Suppressor macrophage treated with lipopolysaccharide for 1 hour (primary cell): ENCODE results near the gene ITGA1.
"Not testable (repeated sequence)": the region's sequence is repeated elsewhere in the genome, so short reads cannot be mapped to it uniquely, and the experiment has no call there.

Experiments
- DNase-seq, 3 donors: peaks; one replicate each; pipeline ENCODE4 v3.0.0-alpha.2; 2020 to 2022

The ITGA1 gene

DNA sequence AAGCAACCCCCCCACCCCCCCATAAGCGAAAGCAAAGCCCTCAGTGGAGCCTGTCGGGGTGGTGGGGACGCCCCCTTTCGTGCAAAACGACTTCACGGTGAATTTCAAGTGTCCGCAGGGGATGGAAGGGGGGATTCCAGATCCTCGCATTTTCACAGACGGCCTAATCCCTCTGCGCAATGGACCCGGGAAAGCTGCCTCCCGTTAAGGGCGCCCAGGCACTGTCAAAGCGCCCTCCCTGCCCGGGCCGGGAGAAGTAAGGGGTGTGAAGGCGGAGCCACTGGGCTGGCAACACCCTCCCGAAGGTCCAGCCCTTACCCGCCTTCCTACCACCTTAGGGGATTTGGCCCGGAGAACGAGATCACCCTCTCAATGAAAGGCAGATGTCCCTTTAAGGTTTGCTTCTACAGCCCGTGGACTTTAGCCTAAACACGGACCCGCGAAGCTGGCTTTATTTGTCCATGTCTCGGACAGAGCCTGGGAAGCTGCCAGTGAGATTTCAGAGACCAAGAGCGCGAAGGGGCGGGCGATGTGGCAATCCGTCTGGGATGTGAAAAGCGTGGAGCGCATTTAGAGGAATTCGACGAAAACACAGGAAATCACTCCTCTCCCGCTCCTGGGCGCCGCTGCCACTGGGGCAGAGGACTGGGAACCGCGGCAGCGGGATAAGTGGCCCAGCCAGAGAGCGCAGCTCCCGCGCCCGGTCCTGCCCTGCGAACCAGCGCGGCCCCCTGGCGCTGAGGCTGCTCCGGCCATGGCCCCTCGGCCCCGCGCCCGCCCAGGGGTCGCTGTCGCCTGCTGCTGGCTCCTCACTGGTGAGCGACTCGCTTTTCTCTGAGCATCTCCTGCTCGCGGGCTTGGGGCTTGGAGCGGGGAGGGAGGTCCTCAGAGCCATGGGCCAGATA, at the start of gene ITGA1, which contains the start of gene PELO:
ITGA1 (plus strand) TSS at position 317 of the 905 bp plus-strand sequence; CDS start at position 755, 438 bp downstream.
PELO (plus strand) TSS at position 317 of the 905 bp plus-strand sequence. CDS start 12,479 bp downstream, outside the sequence.
- DNase-seq, result peak; percentile 50 to 80 (median 76)

DNA sequence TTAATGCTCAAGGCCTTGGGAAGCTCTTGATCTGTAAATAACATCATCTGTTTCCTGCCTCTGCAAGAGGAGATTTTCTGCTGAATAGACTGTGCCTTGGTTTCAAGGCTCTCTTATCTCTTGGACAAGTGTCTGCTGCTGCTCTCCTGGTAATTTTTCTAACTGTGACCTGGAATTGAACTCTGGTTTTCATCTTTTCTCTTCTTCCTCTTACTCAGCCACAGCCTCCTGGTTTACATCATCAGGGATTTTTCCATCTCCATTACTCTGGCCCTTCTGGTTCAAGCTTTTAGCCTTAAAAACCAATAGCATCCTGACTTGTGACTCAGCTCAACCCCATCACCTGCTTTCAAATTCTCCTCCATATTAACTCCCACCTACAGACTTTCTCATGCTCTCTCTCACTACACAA, 49.6 kb upstream of the ITGA1 start:
- DNase-seq, result peak in 2 of 3 donors; percentile 37 to 62

DNA sequence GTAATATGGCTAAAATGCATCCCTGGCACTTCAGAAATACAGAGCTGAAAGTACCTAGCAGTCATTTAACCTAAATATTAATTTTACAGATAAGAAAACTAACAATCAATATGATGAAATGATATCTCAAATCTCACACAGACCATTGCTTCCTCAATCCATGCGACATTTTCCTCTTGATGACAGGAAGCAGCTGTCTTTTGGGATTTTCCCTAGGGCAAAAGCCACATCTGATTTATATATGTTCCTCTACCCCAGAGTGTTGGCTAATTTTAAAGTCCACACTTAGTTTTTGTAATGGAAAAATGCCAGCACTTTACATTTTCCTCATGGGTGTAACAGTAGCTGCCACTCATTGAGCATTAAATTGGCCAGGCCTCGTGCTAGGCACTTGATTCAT, 47.7 kb upstream of the ITGA1 start:
- peak; percentile 35 to 69 (median 55) for DNase-seq

DNA sequence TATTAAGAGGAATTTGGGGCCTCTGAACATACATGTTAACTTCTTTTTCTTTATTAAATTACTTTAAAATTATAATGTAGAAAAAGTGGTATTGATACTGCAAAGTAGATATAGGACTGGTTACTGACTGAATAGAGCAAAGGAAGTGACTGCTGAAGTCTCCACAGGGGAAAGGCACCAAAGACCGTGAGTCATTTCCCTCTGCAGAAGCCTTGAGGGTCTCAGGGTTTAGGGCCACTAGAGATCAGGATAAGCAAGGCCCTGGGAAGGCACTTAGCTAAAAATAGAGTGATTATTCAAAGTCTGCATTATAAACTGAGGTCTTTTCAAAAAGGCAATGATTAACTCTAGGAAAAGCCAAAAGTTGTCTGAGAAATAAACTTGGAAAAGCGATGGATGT, 44.7 kb upstream of the ITGA1 start:
- DNase-seq, result no peak

DNA sequence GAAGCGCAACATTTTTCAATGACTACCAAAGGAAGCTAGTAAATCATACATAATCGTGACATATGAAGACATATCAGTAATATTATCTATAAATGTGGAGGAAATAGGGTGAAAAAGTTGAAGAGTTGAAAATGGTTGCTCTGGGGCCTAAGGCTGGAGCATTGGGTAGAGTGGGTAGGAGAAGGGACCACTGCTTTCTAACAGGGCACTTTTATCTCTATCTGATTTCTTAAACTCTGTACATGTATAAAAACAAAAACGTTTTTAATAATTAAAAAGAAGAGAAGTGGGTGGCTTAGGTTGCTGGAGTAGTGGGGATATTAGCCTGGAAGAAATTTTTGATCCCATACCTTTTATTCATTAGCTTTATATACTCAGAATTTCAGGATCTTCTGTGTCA, 44.2 kb upstream of the ITGA1 start:
- no peak for DNase-seq

DNA sequence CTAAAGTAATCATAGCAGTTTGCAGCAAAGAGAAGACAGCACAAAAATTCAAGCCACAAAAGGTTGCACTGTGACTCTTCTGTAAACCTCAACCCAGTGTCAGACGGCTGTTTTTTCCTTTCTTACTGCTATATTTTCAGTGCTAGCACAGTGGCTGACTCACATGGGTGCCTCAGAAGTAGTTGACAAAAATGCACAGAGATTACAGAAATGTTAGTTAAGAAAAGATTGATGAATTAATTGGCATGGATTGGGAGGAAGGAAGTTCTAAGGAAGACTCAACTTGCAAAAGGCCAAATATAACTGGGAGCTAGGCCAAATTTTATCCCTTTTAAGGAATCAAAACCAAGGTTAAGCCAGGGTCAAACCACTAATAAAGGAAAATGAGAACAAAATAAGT, 43.7 kb upstream of the ITGA1 start:
- peak; percentile 22 to 28 (median 23) for DNase-seq

DNA sequence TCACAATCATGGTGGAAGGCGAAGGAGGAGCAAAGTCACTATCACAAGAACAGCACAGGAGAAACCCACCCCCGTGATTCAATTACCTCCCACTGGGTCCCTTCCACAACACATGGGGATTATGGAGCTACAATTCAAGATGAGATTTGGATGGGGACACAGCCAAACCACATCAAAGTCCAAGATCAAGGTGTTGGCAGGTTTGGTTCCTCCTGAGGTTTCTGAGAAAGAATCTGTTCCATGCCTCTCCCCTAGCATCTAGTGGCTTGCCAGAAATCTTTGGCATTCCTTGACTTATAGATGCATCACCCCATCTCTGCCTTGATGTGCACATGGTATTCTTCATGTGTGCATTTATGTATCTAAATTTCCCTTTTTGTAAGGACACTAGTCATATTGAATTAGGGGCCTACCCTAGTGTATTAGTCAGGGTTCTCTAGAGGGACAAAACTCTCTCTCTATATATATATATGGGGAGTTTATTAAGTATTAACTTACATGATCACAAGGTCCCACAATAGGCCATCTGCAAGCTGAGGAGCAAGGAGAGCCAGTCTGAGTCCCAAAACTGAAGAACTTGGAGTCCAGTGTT, 42.8 kb upstream of the ITGA1 start:
- not testable (repeated sequence) for DNase-seq

DNA sequence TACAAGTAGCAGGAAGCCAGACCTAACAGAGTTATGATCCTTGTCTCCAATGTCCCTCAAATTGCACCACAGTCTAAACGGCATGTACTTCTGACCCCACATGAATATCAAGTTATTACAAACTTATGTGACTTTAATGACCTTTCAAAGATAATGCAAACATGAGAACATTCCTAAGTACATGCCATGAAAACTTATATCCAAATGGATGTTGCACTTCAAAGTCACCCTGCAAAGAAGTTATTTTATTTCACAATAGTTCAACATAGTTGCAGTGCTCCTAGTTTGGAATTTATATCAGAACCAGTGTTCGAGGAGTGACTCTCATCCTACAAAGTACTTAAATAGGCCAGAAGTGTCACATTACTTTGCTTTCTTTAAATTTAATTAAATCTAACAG, 41.2 kb upstream of the ITGA1 start:
- DNase-seq, result no peak

DNA sequence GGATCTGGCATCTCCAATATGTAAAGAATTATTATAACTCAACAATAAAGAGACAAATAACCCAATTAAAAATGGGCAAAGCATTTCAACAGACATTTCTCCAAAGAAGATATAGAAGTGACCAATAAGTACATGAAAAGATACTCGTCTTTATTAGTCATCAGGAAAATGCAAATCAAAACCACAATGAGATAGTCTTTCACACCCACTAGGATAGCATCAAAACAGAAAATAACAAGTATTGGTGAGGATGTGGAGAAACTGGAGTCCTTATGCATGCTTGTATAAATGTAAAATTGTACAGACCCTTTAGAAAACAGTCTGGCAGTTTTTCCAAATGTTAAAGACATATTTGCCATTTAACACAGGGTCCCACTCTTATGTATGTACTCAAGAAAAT, 39.1 kb upstream of the ITGA1 start:
- peak in 1 of 3 donors; percentile 39 for DNase-seq

DNA sequence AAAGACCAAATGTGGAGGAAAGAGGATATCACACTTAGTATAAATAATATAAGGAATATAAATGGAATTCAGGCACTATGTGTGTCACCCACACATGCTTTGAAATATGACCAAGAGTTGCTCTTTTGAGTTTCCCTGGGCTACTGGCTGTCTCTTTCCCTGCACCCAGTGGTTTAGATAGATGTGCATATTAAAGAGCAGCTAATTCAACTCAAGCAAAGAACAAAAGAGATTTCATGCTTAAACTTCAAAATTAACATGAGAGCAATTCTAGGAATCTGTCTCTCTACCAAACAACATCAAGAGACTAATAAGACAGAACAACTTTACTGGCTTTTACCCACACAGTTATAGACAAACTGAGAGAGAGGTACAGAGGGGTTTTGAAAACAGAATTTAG, 38.0 kb upstream of the ITGA1 start:
- DNase-seq, result no peak

DNA sequence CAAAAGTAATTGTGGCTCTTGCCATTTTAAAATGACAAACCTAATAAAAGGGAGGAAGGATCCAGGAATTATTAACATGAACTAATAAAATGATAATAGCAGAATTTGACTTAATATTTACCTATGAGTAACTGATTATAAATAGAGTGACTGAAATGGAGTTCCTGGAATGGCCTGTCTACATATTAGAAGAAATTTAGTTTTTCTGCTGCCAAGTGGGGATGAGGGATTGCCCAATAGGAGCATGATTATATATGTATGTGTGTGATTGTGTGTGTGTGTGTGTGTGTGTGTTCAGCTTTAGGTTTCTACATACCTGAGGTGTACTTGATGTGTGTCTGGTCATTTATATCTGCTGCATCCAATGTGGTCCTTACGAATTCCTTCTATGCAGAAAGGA, 36.6 kb upstream of the ITGA1 start:
- DNase-seq, result no peak

DNA sequence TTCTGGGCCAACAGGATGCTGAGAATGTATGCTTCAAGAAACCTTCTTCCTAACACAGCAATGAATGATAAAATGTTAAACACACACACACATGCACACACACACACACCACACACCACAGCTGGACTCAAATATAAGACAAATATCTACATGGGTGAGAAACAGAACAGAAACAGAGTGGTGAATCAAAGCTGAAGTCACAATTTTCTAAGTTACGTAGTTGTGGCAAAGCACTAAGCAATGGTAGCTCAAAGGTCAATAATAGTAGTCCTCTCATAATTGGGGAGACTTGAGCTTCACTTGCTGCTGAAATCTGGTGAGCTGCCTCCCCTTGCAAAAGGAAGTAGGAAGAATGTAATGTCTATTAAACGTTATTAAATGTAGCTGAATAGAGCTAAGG, 33.7 kb upstream of the ITGA1 start:
- no peak for DNase-seq

DNA sequence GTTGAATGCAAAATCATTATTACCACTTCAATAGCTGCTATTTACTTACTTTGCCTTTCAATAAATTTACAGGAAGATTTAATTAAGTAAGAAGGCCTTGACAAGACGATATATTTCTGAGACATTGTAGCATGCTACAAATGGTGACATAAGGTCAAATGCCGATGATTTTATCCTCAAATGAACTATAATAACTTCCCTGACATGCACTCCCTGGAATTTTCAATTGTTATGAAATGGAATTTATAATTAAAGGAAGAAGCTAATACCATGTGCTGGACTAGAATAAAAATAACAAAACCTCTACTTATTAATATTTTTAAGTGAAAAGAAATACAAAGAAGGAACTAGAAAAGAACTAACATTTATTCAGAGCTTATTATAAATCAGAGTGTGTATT, 30.2 kb upstream of the ITGA1 start:
- DNase-seq, result no peak

DNA sequence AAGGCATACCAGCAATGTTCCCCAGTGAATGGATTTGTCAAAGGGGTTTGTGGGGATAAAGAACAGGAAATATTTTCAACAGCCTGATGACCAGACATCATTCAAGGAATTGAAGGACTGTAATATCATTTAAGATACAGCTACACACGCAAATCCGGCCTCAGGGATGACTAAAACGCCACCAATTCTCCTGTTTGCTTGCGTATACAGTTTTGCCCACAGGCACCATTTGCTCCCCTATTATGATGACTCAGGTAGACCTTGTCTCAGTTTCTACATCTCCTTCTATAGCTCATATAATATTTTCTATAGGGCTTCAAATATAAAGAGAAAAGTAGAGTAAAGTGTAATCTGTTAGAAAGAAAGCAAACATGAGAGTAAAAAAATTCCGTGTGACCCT, 29.7 kb upstream of the ITGA1 start:
- no peak for DNase-seq

DNA sequence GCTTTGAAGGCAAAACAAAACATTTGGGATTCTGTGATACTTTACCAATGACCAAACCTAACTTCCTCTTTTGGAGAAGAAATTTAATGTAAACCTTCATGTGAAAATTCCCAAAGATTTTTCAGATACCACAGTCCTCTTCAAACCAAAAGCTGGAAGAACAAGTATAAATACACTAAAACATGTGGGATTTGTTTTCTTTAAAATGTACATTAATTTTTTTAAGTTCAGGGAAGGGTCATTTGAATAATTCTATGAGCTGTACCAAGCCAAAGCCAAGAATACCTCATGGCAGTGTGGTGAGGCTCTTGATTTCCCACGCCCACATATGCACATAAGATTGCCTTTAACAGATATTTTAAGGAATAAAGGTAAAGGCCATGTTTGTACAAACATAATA, 28.4 kb upstream of the ITGA1 start:
- peak in 1 of 3 donors; percentile 24 for DNase-seq

DNA sequence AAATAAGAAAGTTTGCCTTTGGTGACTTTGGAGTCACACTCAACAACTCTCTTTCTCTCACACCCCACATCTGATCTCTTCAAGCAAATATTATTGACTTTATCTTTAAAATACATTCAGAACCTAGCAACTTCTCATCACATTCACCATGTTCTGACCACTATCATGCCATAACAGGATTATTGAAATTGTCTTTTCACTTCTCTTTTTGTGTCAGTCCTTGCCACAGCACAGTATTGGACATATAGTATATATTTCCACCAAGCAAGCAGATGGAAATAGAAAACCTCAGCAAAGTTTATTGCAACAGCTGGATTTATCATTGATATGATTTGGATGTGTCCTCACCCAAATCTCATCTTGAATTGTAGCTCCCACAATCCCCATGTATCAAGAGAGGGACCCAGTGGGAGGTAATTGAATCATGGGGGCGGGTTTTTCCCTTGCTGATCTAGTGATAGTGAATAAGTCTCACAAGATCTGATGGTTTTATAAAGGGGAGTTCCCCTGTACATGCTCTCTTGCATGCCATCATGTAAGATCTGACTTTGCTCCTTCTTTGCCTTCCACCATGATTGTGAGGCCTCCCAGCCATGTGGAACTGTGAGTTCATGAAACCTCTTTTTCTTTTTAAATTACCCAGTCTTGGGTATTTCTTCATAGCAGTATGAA, 26.9 kb upstream of the ITGA1 start:
- DNase-seq, result peak; percentile 63 to 77 (median 77)

DNA sequence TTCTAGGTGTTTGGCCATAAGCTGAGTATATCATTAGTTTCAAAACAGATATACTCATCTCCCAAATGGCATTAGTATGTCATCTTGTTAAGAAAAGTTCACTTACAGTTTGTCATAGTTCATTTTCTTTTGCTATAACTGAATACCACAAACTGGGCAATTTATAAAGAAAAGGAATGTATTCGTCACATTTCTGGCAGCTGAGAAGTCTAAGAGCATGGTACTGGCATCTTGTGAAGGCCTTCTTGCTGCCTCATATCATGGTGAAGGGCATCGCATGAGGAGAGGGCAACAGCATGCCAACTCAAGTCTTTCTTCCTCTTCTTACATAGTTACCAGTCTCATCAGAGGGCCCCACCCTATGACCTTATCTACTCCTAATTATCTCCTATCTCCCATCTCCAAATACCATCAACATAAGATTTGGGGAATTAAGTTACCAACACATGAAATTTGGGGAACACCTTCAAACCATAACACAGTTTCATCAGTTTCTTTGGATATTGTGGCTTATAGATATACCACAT, 20.4 kb upstream of the ITGA1 start:
- no peak for DNase-seq

DNA sequence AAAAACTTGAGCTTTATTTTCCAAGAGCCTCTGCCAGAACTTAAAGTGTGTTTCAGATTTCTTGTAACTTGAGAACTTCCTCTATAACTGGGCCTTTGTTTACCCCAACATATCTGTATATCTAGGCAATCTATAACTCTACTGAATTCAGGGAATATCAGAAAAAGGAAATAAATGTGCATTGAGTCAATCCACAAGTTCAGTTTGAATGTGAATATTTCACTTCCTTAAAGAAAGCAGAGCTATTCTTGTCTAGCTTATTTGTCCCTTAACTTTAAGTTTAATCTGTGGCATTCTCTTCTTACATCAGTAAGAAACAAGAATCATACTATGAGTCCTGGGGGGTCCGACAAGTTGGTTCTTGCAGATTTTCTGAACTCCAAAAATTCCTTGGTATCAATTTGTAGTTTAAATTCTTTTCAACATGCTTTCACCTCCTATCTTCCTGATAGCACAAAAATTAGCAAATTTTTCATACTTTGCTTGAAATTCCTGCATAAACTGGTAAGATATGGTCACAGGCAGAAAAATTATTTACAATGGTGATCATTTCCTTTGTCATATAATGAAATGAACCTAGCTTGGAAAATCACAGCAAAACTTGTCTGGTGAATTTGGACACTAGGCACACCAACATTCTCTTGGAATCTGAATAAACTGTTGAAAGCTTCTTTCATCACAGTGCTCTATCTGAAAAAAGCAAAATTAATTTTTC, 19.8 kb upstream of the ITGA1 start:
- peak in 1 of 3 donors; percentile 11 for DNase-seq

DNA sequence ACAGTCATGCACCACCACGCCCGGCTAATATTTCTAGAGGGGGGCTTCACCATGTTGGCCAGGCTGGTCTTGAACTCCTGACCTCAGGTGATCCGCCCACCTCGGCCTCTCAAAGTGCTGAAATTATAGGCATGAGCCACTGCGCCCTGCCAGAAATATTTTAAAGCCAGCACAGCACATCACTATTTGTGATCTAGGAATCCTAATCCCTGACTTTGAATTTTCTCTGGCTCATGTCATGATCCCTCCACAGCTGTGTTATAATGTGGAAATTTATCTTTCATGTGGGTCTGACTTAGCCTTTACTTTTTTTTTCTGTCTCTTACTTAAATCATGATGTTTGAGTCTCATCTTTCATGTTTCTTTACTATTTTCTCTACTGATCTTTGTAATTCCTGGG, 18.7 kb upstream of the ITGA1 start:
- DNase-seq, result no peak

DNA sequence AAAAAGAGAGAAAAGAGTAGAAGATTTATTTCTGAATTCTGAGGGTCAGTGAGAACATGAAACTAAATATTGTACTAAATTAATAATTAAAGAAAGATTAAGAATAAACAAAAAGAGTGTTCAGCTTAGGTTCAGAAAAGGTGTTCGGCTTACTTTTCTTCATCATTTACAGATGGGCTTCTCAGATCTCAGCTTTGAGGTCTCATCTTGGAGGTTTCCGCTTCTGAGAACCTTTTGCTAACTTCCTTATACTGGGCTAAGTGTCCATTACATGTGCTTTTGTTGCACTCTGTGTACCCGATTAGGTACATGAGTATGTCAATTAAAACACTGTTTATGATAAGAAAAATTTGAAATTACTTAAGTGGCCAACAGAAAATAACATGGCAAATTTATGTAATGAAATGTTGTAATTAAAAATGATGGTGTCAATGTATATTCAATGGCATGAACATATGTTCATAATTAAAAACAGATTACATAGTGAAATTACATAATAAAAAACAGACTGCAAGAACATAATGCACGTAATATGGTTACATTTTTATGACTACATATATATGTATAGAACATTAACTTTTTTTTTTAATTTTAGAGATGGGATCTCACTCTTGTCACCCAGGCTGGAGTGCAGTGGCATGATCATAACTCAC, 17.3 kb upstream of the ITGA1 start:
- no peak for DNase-seq

DNA sequence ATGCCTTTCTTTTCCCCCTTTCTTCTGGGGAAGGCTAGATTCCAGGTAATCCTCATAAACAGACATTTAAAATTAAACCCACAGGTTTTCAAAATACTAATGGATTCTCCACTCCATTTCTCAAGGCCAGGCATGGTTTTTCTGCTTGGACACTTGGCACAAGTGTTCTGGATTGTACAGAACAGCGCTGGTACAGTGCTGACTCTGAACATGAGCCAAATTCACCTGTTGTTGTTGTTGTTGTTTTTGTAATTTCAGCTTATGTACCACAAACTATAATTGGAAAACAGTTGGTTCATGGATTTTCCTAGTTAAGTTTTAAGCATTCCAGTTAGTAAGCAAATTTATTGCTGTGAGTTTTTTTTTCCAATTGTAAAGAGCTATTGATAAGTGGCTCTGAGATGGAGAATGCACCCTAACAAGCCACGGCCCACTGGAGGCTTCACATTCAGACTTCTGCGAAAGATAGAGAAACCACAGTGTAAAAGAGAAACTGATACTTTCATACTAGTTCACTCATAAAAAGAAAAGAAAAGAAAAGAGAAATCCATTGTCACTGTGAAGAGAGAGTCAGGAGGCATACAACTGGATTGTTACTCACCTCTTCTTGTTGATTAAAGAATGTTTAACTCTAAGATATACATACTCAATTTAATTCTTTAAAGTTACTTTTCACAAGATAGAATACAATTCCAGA, 16.2 kb upstream of the ITGA1 start:
- no peak for DNase-seq
